MCF 10A (cell line): ENCODE measurements around the gene ANKRD6. TPM values are rescaled to one million over a fixed set of nuclear protein-coding genes. Genes with fewer than 3 reads are reported as not detected.

Source experiments
- BruUV-seq: library from RNA; stranded (reverse); fragments of 400-500 nt; replicated peaks from 2 replicates; lab custom pipeline; 2021; lab: Mats Ljungman, UMichigan
- CTCF ChIA-PET: fragments of 300-600 bp; sonication (Branson Sonifier 250); formaldehyde crosslinking; extraction: SDS; loops from one replicate; lab custom pipeline; 2021; ENCODE audit warnings: antibody characterized with exemption, inconsistent platforms; lab: Yijun Ruan, JAX
- POLR2A ChIA-PET: fragments of 300-600, 350-650 bp; sonication (Branson Sonifier 250); formaldehyde crosslinking; extraction: SDS; loops from one replicate; lab custom pipeline; 2020; ENCODE audit warnings: antibody characterized with exemption, inconsistent platforms; lab: Yijun Ruan, JAX
- DNase-seq: peaks from one replicate; pipeline ENCODE4 v3.0.0-alpha.2; 2018; ENCODE audit not compliant: unreplicated experiment
- H3K27ac Mint-ChIP-seq: one replicate; pipeline ENCODE4 v1.8.0; 2022; ENCODE audit warnings: mild to moderate bottlenecking, low read depth, mixed read lengths; ENCODE audit not compliant: unreplicated experiment
- H3K27me3 Mint-ChIP-seq: one replicate; pipeline ENCODE4 v1.8.0; 2022; ENCODE audit warnings: mixed read lengths; ENCODE audit not compliant: insufficient read depth, unreplicated experiment
- H3K36me3 Mint-ChIP-seq: one replicate; pipeline ENCODE4 v1.8.0; 2022; ENCODE audit warnings: mild to moderate bottlenecking, moderate library complexity, mixed read lengths; ENCODE audit not compliant: insufficient read depth, unreplicated experiment
- H3K4me1 Mint-ChIP-seq: one replicate; pipeline ENCODE4 v1.8.0; 2022; ENCODE audit warnings: mixed read lengths; ENCODE audit not compliant: insufficient read depth, unreplicated experiment
- H3K4me3 Mint-ChIP-seq: one replicate; pipeline ENCODE4 v1.8.0; 2022; ENCODE audit warnings: mild to moderate bottlenecking, moderate library complexity, mixed read lengths; ENCODE audit not compliant: unreplicated experiment
- H3K9me3 Mint-ChIP-seq: one replicate; pipeline ENCODE4 v1.8.0; 2022; ENCODE audit warnings: mixed read lengths; ENCODE audit not compliant: unreplicated experiment
- CTCF ChIP-seq: fragments of 200-600 bp; IDR thresholded peaks from one replicate; pipeline ENCODE4 v1.8.0; 2022; ENCODE audit warnings: antibody characterized with exemption, mild to moderate bottlenecking; ENCODE audit not compliant: unreplicated experiment
- intact Hi-C: fragments of 100-400 bp; cut with micrococcal nuclease; formaldehyde crosslinking; loops from 2 replicates; pipeline ENCODE4 v1.14.1; 2022
- total RNA-seq: library from RNA; stranded (reverse); gene quantifications from 2 replicates; pipeline ENCODE4 v1.2.3, GENCODE V29; 2022

ANKRD6 gene
- total RNA-seq, 1 experiment from 2014 or later = 2.1 TPM

- no peak for TF ChIP-seq CTCF
- CTCF ChIA-PET = interaction anchor here (0.6 to 0.9 kb wide), 2 partner anchors 19 to 315 kb away, joined by 3 to 4 read pairs; no protein-coding TSS in a partner anchor
- Mint-ChIP-seq H3K27ac (no peak overlapping the region), H3K36me3 (peaks cover 92% of the 10 kb centered on the region), H3K9me3 (no peaks in the 10 kb centered on the region), H3K27me3 (no peaks in the 10 kb centered on the region), H3K4me3 (no peak overlapping the region), H3K4me1 (no peaks in the 10 kb centered on the region)
- intact Hi-C loops = no loop called here
- no TSS peak for BruUV-seq
- POLR2A ChIA-PET = no interaction called here
- DNase-seq = no peak
Measured at GRCh38 chr6:89681983-89682564, 249.1 kb downstream of the ANKRD6 start.

GRCh38 chr6:89682991-89683390, 250.0 kb downstream of the ANKRD6 start:
- ChIA-PET POLR2A (no interaction called here), CTCF (interaction anchor here (0.6 kb wide), 1 partner anchor 239 kb away, joined by 3 read pairs; no protein-coding TSS in a partner anchor)
- Mint-ChIP-seq H3K36me3 (peaks cover 99% of the 10 kb centered on the region), H3K27me3 (no peaks in the 10 kb centered on the region), H3K4me3 (no peak overlapping the region), H3K9me3 (no peaks in the 10 kb centered on the region), H3K27ac (no peak overlapping the region), H3K4me1 (no peaks in the 10 kb centered on the region)
- DNase-seq = no peak
- BruUV-seq = no TSS peak
- no peak for TF ChIP-seq CTCF
- intact Hi-C loops = no loop called here

Other genes with a start within 250 kb of the ANKRD6 start
- not detected in 2 replicates for gene GABRR1, start 215.8 kb upstream of the ANKRD6 start, total RNA-seq
- gene GABRR2, start 117.9 kb upstream of the ANKRD6 start, total RNA-seq = not detected in 2 replicates
- 39.0 and 40.0 TPM in 2 replicates for gene UBE2J1, start 80.4 kb upstream of the ANKRD6 start, total RNA-seq
- 0.33 and 0.49 TPM in 2 replicates for gene RRAGD, start 20.9 kb upstream of the ANKRD6 start, total RNA-seq
- 41.1 and 43.8 TPM in 2 replicates for gene LYRM2, start 205.6 kb downstream of the ANKRD6 start, total RNA-seq